Psoas muscle (tissue), 8 donors: ENCODE results near the gene DIP2C. TPM values are rescaled to one million over a fixed set of nuclear protein-coding genes. Genes with fewer than 3 reads are reported as not detected.

Experiments used
- ATAC-seq, 4 donors: fragments of 200-7000 bp; cut with Tn5 transposase; one replicate each; pipeline ENCODE4 v1.9.1; 2020; ENCODE audit warnings: moderate library complexity in 3 of 4, mild to moderate bottlenecking in 2 of 4
- DNase-seq, 2 donors: peaks; one replicate each; pipeline ENCODE4 v3.0.0-alpha.2; 2020
- H3K27ac ChIP-seq: fragments of 200-600 bp; one replicate; pipeline ENCODE4 v1.8.0; 2022
- H3K27me3 ChIP-seq, 3 donors: fragments of 200-600 bp in 1 of 3; one replicate each; pipeline versions ENCODE4 v1.6.1 to v1.8.0; 2013 to 2022; ENCODE audit warnings: low read length in 2 of 3, mild to moderate bottlenecking in 2 of 3, moderate library complexity in 1 of 3; ENCODE audit not compliant: insufficient read depth in 3 of 3
- H3K36me3 ChIP-seq, 2 donors: fragments of 200-600 bp in 1 of 2; one replicate each; pipeline versions ENCODE4 v1.6.1 to v1.8.0; 2013 to 2022; ENCODE audit warnings: low read depth in 1 of 2, mild to moderate bottlenecking in 1 of 2, moderate library complexity in 1 of 2; ENCODE audit not compliant: insufficient read depth in 1 of 2
- H3K4me1 ChIP-seq: fragments of 200-600 bp; one replicate; pipeline ENCODE4 v1.8.0; 2022
- H3K4me3 ChIP-seq: fragments of 200-600 bp; one replicate; pipeline ENCODE4 v1.8.0; 2022; ENCODE audit warnings: mild to moderate bottlenecking
- H3K9me3 ChIP-seq: fragments of 200-600 bp; one replicate; pipeline ENCODE4 v1.8.0; 2022
- WGBS, 3 donors: extraction: QIAGEN DNeasy Blood & Tissue Kit; methylation state at CpG; one replicate each; pipeline versions ENCODE4 v1.1.6 to v1.1.7; 2013; 5-methylcytosine and 5-hydroxymethylcytosine counted together
- intact Hi-C, 2 donors: fragments of 100-400 bp; cut with DNase I; formaldehyde crosslinking; loops; one replicate each; pipeline versions ENCODE4 v1.11.0 to v1.14.2; 2022
- polyA plus RNA-seq, 3 donors: library from polyadenylated mRNA; stranded (reverse); fragments of 200-250 nt; gene quantifications; one replicate each; pipeline ENCODE4 v1.2.3, GENCODE V29; 2013
- total RNA-seq, 4 donors: library from RNA; stranded (reverse); fragmentation: NEBNext Ultra II Directional in 2 of 4; extraction: Animal tissue kit (Norgen Biotek cat#: 25700) in 2 of 4; gene quantifications; one replicate each; pipeline versions ENCODE4 v1.2.1 to v1.2.4, GENCODE V29; 2021 to 2023
- TF ChIP-seq, protein P1 (sequence below): fragments of 200-600 bp; IDR thresholded peaks from one replicate; pipeline ENCODE4 v1.8.0; 2022; ENCODE audit warnings: antibody characterized with exemption
- donor health status: healthy with polysubstance abuse.
- donor health status: DM: no; HTN: no; CAD: no; lungs with moderate emphysema.
- donor health status: Bipolar disorder and iron deficiency.
- donor health status: healthy.
- donor health status: DM: yes; HTN: yes; CAD: no.
- donor health status: DM: no; HTN: no; CAD: no.
- donor health status: DM: no; HTN: no; CAD: no.
- donor health status: DM: yes; HTN: yes; CAD: no.

The DIP2C gene
- total and polyA plus RNA-seq, 7 donors: 7.7 to 32.0 (median 25.0) TPM

DNA sequence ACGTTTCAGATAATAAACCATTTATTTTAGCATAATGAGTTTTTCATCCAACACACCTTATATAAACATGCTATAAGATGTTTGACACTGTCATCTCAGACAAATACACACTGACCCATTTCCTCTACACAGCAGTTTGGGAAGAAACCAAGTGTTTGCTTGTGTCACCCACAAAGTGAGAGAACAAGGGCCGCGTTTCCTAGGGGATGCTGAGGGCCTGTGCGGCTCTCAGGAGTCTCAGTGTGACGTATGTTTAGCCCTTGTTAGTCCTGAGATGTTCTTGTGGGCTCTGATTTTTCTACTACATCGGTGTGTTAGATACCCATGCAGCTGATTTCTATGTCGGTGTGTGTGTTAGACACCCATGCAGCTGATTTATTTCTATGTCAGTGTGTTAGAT is 266.3 kb downstream of the DIP2C start:
- no peak overlapping the region for H3K4me3 ChIP-seq
- 95 to 96% (median 96%) methylated on average over 7 of the region's 7 CpGs for WGBS, 3 donors
- H3K4me1 ChIP-seq: no peaks in the 10 kb centered on the region
- no peak for DNase-seq
- intact Hi-C loops: loop anchor here in 1 of 2 donors (10.0 kb wide), 1 partner anchor 272 kb away; no protein-coding TSS in a partner anchor
- H3K9me3 ChIP-seq: no peaks in the 10 kb centered on the region
- ATAC-seq: no peak
- TF ChIP-seq, protein P1, sequence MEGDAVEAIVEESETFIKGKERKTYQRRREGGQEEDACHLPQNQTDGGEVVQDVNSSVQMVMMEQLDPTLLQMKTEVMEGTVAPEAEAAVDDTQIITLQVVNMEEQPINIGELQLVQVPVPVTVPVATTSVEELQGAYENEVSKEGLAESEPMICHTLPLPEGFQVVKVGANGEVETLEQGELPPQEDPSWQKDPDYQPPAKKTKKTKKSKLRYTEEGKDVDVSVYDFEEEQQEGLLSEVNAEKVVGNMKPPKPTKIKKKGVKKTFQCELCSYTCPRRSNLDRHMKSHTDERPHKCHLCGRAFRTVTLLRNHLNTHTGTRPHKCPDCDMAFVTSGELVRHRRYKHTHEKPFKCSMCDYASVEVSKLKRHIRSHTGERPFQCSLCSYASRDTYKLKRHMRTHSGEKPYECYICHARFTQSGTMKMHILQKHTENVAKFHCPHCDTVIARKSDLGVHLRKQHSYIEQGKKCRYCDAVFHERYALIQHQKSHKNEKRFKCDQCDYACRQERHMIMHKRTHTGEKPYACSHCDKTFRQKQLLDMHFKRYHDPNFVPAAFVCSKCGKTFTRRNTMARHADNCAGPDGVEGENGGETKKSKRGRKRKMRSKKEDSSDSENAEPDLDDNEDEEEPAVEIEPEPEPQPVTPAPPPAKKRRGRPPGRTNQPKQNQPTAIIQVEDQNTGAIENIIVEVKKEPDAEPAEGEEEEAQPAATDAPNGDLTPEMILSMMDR: no peak
- peaks cover 0 to 25% of the 10 kb centered on the region in 2 donors for H3K36me3 ChIP-seq
- H3K27me3 ChIP-seq: no peaks in the 10 kb centered on the region
- H3K27ac ChIP-seq: no peak overlapping the region

DNA sequence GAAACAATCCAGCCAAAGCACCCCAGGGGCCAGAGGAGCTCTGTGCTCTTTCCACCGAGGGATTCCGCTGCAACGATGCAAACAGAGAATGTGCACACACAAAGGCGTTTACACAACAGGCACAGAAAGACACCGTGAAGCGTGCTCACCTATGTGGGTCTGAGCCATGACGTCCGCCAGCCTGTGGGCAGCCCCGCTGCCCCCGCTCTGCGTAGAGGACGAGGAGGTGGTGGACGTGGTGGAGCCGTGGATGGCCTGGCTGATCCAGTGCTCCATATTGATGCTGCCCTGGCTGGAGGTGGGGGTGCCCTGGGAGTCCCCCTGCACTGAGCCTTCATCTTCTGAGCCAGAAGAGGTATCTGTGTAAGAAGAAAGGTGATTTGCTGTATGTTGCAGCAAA is 266.8 kb downstream of the DIP2C start:
- DNase-seq (no peak), ATAC-seq (no peak)
- WGBS, 3 donors: 80 to 87% (median 87%) methylated on average over 14 of the region's 14 CpGs
- Histone ChIP-seq H3K4me3 (no peak overlapping the region), H3K27ac (no peak overlapping the region), H3K4me1 (no peaks in the 10 kb centered on the region), H3K9me3 (no peaks in the 10 kb centered on the region), H3K27me3 (no peaks in the 10 kb centered on the region), H3K36me3 (peaks cover 0 to 26% of the 10 kb centered on the region in 2 donors)
- TF ChIP-seq, protein P1: no peak
- intact Hi-C loops: loop anchor here in 1 of 2 donors (10.0 kb wide), 1 partner anchor 272 kb away; no protein-coding TSS in a partner anchor

DNA sequence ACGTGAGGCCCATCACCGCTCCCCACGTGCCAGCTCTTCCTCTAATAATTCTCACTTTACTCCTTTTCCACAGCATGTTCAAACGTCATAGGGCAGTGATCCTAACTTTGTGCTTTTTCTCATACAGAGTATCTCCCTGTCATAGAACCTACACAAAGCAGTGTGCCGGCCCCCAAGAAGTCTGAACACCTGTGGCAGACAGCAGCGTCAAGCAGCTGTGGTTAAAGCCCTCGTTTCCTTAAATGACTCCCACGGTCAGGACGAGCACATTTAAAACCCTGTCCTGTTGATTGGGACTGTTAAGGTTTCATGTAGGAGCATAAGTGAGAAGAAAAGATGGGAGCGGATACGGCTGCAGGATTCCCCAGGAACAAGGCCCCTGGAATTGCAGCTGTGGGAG is 267.2 kb downstream of the DIP2C start:
- ATAC-seq (no peak), DNase-seq (no peak)
- H3K27me3 ChIP-seq: no peaks in the 10 kb centered on the region
- no peak overlapping the region for H3K27ac ChIP-seq
- peaks cover 0 to 27% of the 10 kb centered on the region in 2 donors for H3K36me3 ChIP-seq
- H3K9me3 ChIP-seq: no peaks in the 10 kb centered on the region
- 85 to 92% (median 88%) methylated on average over 11 of the region's 11 CpGs for WGBS, 3 donors
- TF ChIP-seq, protein P1: no peak
- no peak overlapping the region for H3K4me3 ChIP-seq
- no peaks in the 10 kb centered on the region for H3K4me1 ChIP-seq
- intact Hi-C loops: loop anchor here in 1 of 2 donors (10.0 kb wide), 1 partner anchor 273 kb away; no protein-coding TSS in a partner anchor

DNA sequence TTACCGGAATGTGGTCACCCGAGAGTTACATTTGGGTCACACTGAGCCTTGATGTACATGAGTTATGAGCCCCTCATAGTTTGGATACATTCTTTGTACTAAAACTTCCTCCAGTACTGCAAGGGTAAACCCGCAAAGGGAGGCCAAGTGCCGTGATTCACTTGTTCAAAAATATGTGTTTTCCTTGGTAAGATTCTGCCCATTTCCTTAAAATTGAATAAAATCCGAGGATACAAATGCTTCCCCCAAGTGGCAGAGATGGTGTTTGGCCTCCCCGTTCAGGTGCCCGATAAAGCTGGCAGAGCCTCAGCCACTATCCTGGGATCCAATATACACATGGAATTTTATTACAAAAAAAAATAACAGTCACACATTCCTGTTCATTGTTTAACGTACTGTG is 268.3 kb downstream of the DIP2C start:
- H3K4me1 ChIP-seq: no peaks in the 10 kb centered on the region
- no peaks in the 10 kb centered on the region for H3K9me3 ChIP-seq
- H3K4me3 ChIP-seq: no peak overlapping the region
- intact Hi-C loops: loop anchor here in 1 of 2 donors (10.0 kb wide), 1 partner anchor 274 kb away; no protein-coding TSS in a partner anchor
- WGBS, 3 donors: 82 to 86% (median 86%) methylated on average over 8 of the region's 8 CpGs
- TF ChIP-seq, protein P1: no peak
- H3K36me3 ChIP-seq: peaks cover 0 to 32% of the 10 kb centered on the region in 2 donors
- no peaks in the 10 kb centered on the region for H3K27me3 ChIP-seq
- ATAC-seq (no peak), DNase-seq (no peak)
- H3K27ac ChIP-seq: no peak overlapping the region
